Activated CD4-positive, alpha-beta T cell treated with anti-CD3 and anti-CD28 coated beads for 24 hours (primary cell): ENCODE results near the gene JPH3.
A peak's percentile ranks its signal among the peaks of the same experiment; 100 is the strongest.

Source experiments
- DNase-seq, 2 donors: peaks; one replicate each; pipeline ENCODE4 v3.0.0-alpha.2; 2020; ENCODE audit warnings: low read depth in 2 of 2

Gene JPH3

GRCh38 chr16:87601401-87601981, 817 bp upstream of the JPH3 start:
- no peak for DNase-seq

- DNase-seq: no peak
Observed at GRCh38 chr16:87602821-87603683, 744 bp downstream of the JPH3 start.

GRCh38 chr16:87603684-87604633, 1.7 kb downstream of the JPH3 start:
- no peak for DNase-seq

GRCh38 chr16:87604634-87605111, 2.4 kb downstream of the JPH3 start:
- DNase-seq: no peak

- no peak for DNase-seq
Observed at GRCh38 chr16:87607223-87607622, 4.9 kb downstream of the JPH3 start.

- DNase-seq: no peak
Observed at GRCh38 chr16:87607871-87608270, 5.6 kb downstream of the JPH3 start.

- peak; percentile 12 to 13 for DNase-seq
Observed at GRCh38 chr16:87608400-87608985, 6.2 kb downstream of the JPH3 start.

GRCh38 chr16:87610026-87610425, 7.7 kb downstream of the JPH3 start:
- no peak for DNase-seq

- DNase-seq: no peak
Observed at GRCh38 chr16:87611456-87611855, 9.1 kb downstream of the JPH3 start.

GRCh38 chr16:87613961-87614360, 11.7 kb downstream of the JPH3 start:
- no peak for DNase-seq

GRCh38 chr16:87615621-87616041, 13.3 kb downstream of the JPH3 start:
- no peak for DNase-seq

- no peak for DNase-seq
Observed at GRCh38 chr16:87616556-87616955, 14.2 kb downstream of the JPH3 start.

GRCh38 chr16:87618216-87618615, 15.9 kb downstream of the JPH3 start:
- no peak for DNase-seq

GRCh38 chr16:87619360-87620200, 17.3 kb downstream of the JPH3 start:
- DNase-seq: no peak

GRCh38 chr16:87620201-87620495, 17.8 kb downstream of the JPH3 start:
- no peak for DNase-seq

- no peak for DNase-seq
Observed at GRCh38 chr16:87621550-87621829, 19.2 kb downstream of the JPH3 start.

- DNase-seq: no peak
Observed at GRCh38 chr16:87621976-87622713, 19.8 kb downstream of the JPH3 start.

GRCh38 chr16:87622756-87623319, 20.5 kb downstream of the JPH3 start:
- DNase-seq: no peak

- no peak for DNase-seq
Observed at GRCh38 chr16:87625241-87625797, 23.0 kb downstream of the JPH3 start.

- DNase-seq: no peak
Observed at GRCh38 chr16:87626401-87626800, 24.1 kb downstream of the JPH3 start.
